Retinal pigment epithelial cell (primary cell): Measurements from ENCODE around the gene ZNF580.
A peak's percentile ranks its signal among the peaks of the same experiment; 100 is the strongest.

ENCODE experiments used
- DNase-seq: peaks from one replicate; pipeline ENCODE4 v3.0.0-alpha.2; 2010; ENCODE audit warnings: low read depth
- H3K4me3 ChIP-seq: 2 replicates; pipeline ENCODE4 v1.5.1; 2011; ENCODE audit warnings: mild to moderate bottlenecking, low read length, control low read depth, moderate library complexity
- CTCF ChIP-seq: conservative IDR thresholded peaks from 2 replicates; pipeline ENCODE4 v1.5.1; 2011; ENCODE audit warnings: low read depth, low read length, control low read depth, inconsistent platforms

ZNF580 gene

GRCh38 chr19:55623561-55623960 lies 17.2 kb upstream of the ZNF580 start:
- TF ChIP-seq CTCF, result no peak
- no peak for DNase-seq
- peak overlapping the region; percentile 40 for H3K4me3 ChIP-seq

GRCh38 chr19:55624109-55625003 lies 16.4 kb upstream of the ZNF580 start, which contains the start of gene ZNF784:
ZNF784 (minus strand) TSS chr19:55624566; CDS start chr19:55624561, 5 bp downstream.
- peak; percentile 45 for DNase-seq
- no peak for TF ChIP-seq CTCF
- H3K4me3 ChIP-seq, result peak within 1 kb of the TSS; percentile 67

GRCh38 chr19:55625004-55625326 lies 15.8 kb upstream of the ZNF580 start:
- DNase-seq, result no peak
- no peak for TF ChIP-seq CTCF
- H3K4me3 ChIP-seq, result peak overlapping the region; percentile 67

GRCh38 chr19:55626350-55626749 lies 14.5 kb upstream of the ZNF580 start:
- H3K4me3 ChIP-seq, result no peak overlapping the region
- no peak for TF ChIP-seq CTCF
- no peak for DNase-seq

GRCh38 chr19:55632463-55632834 lies 8.4 kb upstream of the ZNF580 start:
- TF ChIP-seq CTCF, result peak; percentile 82
- no peak overlapping the region for H3K4me3 ChIP-seq
- DNase-seq, result peak; percentile 77

- TF ChIP-seq CTCF, result no peak
- no peak for DNase-seq
- no peak overlapping the region for H3K4me3 ChIP-seq
Observed at GRCh38 chr19:55633861-55634260, 6.9 kb upstream of the ZNF580 start.

GRCh38 chr19:55635334-55635717 lies 5.5 kb upstream of the ZNF580 start:
- no peak for TF ChIP-seq CTCF
- DNase-seq, result no peak
- H3K4me3 ChIP-seq, result peak overlapping the region; percentile 99
